GM21447 (cell line): Measurements from ENCODE around the gene USP31.
A peak's percentile ranks its signal among the peaks of the same experiment; 100 is the strongest.
"Not testable (repeated sequence)": the region's sequence is repeated elsewhere in the genome, so short reads cannot be mapped to it uniquely, and the experiment has no call there.

Experiments used
- ATAC-seq: cut with Tn5 transposase; IDR thresholded peaks from one replicate; pipeline ENCODE4 v1.9.1; 2021; ENCODE audit not compliant: unreplicated experiment

The USP31 gene

GRCh38 chr16:23160574-23160973 lies 11.3 kb upstream of the USP31 start:
- ATAC-seq, result no peak

- no peak for ATAC-seq
Measured at GRCh38 chr16:23160082-23160481, 10.8 kb upstream of the USP31 start.

- ATAC-seq, result no peak
Measured at GRCh38 chr16:23158114-23158513, 8.9 kb upstream of the USP31 start.

- no peak for ATAC-seq
Measured at GRCh38 chr16:23156946-23157460, 7.8 kb upstream of the USP31 start.

- ATAC-seq, result no peak
Measured at GRCh38 chr16:23156110-23156509, 6.9 kb upstream of the USP31 start.

- no peak for ATAC-seq
Measured at GRCh38 chr16:23155445-23156049, 6.3 kb upstream of the USP31 start.

GRCh38 chr16:23152386-23153178 lies 3.3 kb upstream of the USP31 start:
- no peak for ATAC-seq

- ATAC-seq, result no peak
Measured at GRCh38 chr16:23149993-23150364, 727 bp upstream of the USP31 start.

- peak; percentile 33 for ATAC-seq
Measured at GRCh38 chr16:23148513-23149266, 562 bp downstream of the USP31 start.

- no peak for ATAC-seq
Measured at GRCh38 chr16:23148166-23148512, 1.1 kb downstream of the USP31 start.

GRCh38 chr16:23147666-23148065 lies 1.6 kb downstream of the USP31 start:
- no peak for ATAC-seq

GRCh38 chr16:23146877-23147601 lies 2.2 kb downstream of the USP31 start:
- no peak for ATAC-seq

- ATAC-seq, result no peak
Measured at GRCh38 chr16:23145608-23146007, 3.6 kb downstream of the USP31 start.

- ATAC-seq, result no peak
Measured at GRCh38 chr16:23145186-23145585, 4.1 kb downstream of the USP31 start.

GRCh38 chr16:23144393-23144792 lies 4.9 kb downstream of the USP31 start:
- ATAC-seq, result not testable (repeated sequence)

- ATAC-seq, result no peak
Measured at GRCh38 chr16:23143391-23143790, 5.9 kb downstream of the USP31 start.

GRCh38 chr16:23141959-23142740 lies 7.1 kb downstream of the USP31 start:
- ATAC-seq, result no peak

GRCh38 chr16:23141500-23141899 lies 7.8 kb downstream of the USP31 start:
- no peak for ATAC-seq

- no peak for ATAC-seq
Measured at GRCh38 chr16:23141033-23141432, 8.2 kb downstream of the USP31 start.

GRCh38 chr16:23140107-23140506 lies 9.1 kb downstream of the USP31 start:
- ATAC-seq, result no peak
